Lower leg skin (tissue), 4 donors: Measurements from ENCODE around the gene STIM1. TPM values are rescaled to one million over a fixed set of nuclear protein-coding genes. Genes with fewer than 3 reads are reported as not detected.
"Not testable (repeated sequence)": the region's sequence is repeated elsewhere in the genome, so short reads cannot be mapped to it uniquely, and the experiment has no call there.

Experiments used
- DNase-seq, 2 donors: peaks; one replicate each; pipeline ENCODE4 v3.0.0-alpha.2; 2019; ENCODE audit warnings: low spot score in 2 of 2
- H3K4me3 ChIP-seq: fragments of 200-600 bp; sonication (generic); 2 replicates; pipeline ENCODE4 v1.5.1; 2017; ENCODE audit warnings: mild to moderate bottlenecking, low read depth; ENCODE audit not compliant: poor library complexity, severe bottlenecking
- POLR2A ChIP-seq, 2 donors: fragments of 450-650 bp; IDR thresholded peaks; one replicate each; pipeline ENCODE4 v1.6.1; 2016 to 2017; ENCODE audit warnings: antibody characterized with exemption in 2 of 2, mild to moderate bottlenecking in 1 of 2, moderate library complexity in 1 of 2
- WGBS, 2 donors: methylation state at CpG; one replicate each; pipeline ENCODE4 v1.1.5; 2018; 5-methylcytosine and 5-hydroxymethylcytosine counted together
- intact Hi-C: fragments of 100-400 bp; cut with DNase I; formaldehyde crosslinking; loops from one replicate; pipeline ENCODE4 v1.15.0; 2023; ENCODE audit warnings: low total_unique reads
- total RNA-seq, 4 donors: library from RNA; depleted of rRNA; stranded (reverse); fragments of >200 nt; gene quantifications; one replicate each; pipeline ENCODE4 v1.1.0, GENCODE V29; 2016
- TF ChIP-seq, protein P1 (sequence below), 3 donors: fragments of 450-650 bp; IDR thresholded peaks; one replicate each; pipeline ENCODE4 v1.5.1; 2016; ENCODE audit warnings: antibody characterized with exemption in 3 of 3, mild to moderate bottlenecking in 3 of 3, moderate library complexity in 2 of 3

The STIM1 gene
- total RNA-seq, 4 donors from 2014 or later, result 43.7 to 75.9 (median 64.9) TPM

GRCh38 chr11:4048340-4048739, 192.9 kb downstream of the STIM1 start:
- intact Hi-C loops, result no loop called here

DNA sequence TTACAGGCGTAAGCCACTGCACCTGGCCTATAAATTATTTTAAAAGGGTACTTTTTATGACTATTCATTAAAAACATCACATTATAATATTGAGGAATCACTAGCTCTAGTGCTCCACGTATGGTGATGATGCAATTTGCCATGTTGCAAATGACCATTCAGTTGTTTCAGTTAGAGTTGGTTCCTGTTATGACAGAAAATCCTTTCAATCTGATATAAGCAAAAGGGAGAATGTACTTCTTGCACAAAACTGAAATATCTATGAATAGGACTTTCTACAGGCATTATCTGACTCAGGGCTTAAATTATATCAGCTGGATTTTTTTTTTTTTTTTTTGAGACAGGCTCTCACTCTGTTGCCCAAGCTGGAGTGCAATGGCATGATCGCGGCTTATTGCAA, 193.5 kb downstream of the STIM1 start:
- WGBS, 2 donors, result 84 to 92% methylated on average over 4 of the region's 4 CpGs
- DNase-seq, result no peak
- no peak overlapping the region for H3K4me3 ChIP-seq
- intact Hi-C loops, result no loop called here
- TF ChIP-seq, protein P1, sequence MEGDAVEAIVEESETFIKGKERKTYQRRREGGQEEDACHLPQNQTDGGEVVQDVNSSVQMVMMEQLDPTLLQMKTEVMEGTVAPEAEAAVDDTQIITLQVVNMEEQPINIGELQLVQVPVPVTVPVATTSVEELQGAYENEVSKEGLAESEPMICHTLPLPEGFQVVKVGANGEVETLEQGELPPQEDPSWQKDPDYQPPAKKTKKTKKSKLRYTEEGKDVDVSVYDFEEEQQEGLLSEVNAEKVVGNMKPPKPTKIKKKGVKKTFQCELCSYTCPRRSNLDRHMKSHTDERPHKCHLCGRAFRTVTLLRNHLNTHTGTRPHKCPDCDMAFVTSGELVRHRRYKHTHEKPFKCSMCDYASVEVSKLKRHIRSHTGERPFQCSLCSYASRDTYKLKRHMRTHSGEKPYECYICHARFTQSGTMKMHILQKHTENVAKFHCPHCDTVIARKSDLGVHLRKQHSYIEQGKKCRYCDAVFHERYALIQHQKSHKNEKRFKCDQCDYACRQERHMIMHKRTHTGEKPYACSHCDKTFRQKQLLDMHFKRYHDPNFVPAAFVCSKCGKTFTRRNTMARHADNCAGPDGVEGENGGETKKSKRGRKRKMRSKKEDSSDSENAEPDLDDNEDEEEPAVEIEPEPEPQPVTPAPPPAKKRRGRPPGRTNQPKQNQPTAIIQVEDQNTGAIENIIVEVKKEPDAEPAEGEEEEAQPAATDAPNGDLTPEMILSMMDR (IDR thresholded peaks at IDR 0.05), result no peak
- no peak for TF ChIP-seq POLR2A (IDR thresholded peaks at IDR 0.05)

More at GRCh38 chr11:4048340-4048739, 192.9 kb downstream of the STIM1 start:
- no peak for DNase-seq
- TF ChIP-seq POLR2A (IDR thresholded peaks at IDR 0.05), result no peak
- TF ChIP-seq, protein P1 (IDR thresholded peaks at IDR 0.05), result no peak
- no peak overlapping the region for H3K4me3 ChIP-seq

DNA sequence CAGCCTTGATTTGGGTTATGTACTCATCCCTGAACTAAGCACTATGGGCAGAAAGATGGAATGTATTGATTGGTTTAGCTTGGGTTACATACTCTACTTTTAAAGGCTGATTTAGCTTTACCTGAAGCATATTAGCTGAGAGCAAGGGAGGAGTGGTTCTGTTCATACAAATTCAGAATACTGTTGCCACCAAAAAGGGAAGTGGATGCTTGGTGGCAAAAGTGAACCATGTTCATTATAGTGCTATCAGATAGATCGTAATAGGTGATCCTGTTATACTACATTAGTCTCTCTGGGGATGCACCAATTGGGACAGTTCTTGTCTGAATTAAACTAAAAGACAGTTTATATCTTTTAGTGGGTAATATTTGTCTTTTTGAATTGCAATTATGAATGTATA, 194.7 kb downstream of the STIM1 start:
- WGBS, 2 donors, result 90 to 93% methylated on average over 1 of the region's 1 CpG
- DNase-seq, result no peak
- no peak overlapping the region for H3K4me3 ChIP-seq
- TF ChIP-seq, protein P1 (IDR thresholded peaks at IDR 0.05), result no peak
- TF ChIP-seq POLR2A (IDR thresholded peaks at IDR 0.05), result no peak
- intact Hi-C loops, result no loop called here

GRCh38 chr11:4053200-4053599, 197.7 kb downstream of the STIM1 start:
- H3K4me3 ChIP-seq, DNase-seq, intact Hi-C loops: not testable (repeated sequence)
- WGBS, 2 donors, result 79 to 93% methylated on average over 4 of the region's 4 CpGs

GRCh38 chr11:4054643-4055042, 199.2 kb downstream of the STIM1 start:
- TF ChIP-seq POLR2A (IDR thresholded peaks at IDR 0.05), result no peak
- TF ChIP-seq, protein P1 (IDR thresholded peaks at IDR 0.05), result no peak
- 56 to 59% methylated on average over 1 of the region's 1 CpG for WGBS, 2 donors
- H3K4me3 ChIP-seq, result no peak overlapping the region
- no peak for DNase-seq
- intact Hi-C loops, result no loop called here

DNA sequence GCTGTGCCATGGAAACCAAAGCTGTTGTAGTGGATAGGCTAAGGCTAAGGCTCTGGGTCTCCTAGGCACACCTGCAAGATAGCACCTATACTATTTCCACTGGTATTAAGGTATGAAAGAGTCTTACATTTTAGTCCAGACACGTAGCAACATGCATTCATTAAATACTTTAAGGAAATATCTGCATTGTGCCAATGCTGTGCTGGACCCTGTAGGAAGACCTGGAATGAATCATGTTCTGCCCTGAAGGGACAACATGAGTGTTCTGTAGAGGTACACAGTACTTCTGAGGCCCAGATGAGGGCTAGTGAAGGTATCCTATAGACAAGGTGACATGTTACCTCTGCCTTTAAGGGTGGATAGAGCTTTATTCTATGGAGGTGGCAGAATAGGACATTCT, 204.0 kb downstream of the STIM1 start:
- DNase-seq, result no peak
- TF ChIP-seq, protein P1 (IDR thresholded peaks at IDR 0.05), result no peak
- no peak for TF ChIP-seq POLR2A (IDR thresholded peaks at IDR 0.05)
- intact Hi-C loops, result no loop called here
- 40 to 52% methylated on average over 1 of the region's 1 CpG for WGBS, 2 donors
- H3K4me3 ChIP-seq, result no peak overlapping the region
